ENCODE measurements around the gene UBE4B. TPM values are rescaled to one million over a fixed set of nuclear protein-coding genes. Genes with fewer than 3 reads are reported as not detected.
A peak's percentile ranks its signal among the peaks of the same experiment; 100 is the strongest.

The UBE4B gene
- total RNA-seq, 1 experiment from 2014 or later, result 44.7 TPM

DNA sequence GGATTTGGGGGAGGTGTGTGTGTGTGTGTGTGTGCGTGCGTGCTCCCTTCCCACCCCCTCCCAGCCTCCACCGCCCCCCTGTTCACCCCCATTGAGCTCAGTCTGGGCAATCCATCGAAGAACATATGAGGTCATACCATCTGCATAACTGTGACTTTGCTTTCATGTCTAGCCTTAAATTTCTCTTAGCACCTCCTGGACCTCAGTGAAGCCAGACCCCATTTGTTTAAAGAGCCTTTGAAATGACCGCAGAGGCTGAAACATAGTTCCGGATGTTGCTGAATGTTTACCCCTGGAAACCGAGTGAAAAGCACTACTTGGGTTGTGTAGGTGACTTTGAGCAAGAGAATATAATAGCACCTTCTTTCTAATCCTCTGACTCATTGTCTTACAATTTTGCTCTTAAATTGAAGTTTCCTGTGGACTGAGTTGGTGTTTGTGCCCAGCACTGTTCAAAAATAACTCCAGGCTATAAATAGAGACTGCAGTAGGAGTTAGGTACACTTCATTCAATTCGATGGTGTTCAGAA lies 75.4 kb downstream of the UBE4B start (continued):
- TF ChIP-seq, protein P1, sequence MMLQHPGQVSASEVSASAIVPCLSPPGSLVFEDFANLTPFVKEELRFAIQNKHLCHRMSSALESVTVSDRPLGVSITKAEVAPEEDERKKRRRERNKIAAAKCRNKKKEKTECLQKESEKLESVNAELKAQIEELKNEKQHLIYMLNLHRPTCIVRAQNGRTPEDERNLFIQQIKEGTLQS (IDR thresholded peaks at IDR 0.05), result no peak; the same call in 1 of the 2 replicates
- TF ChIP-seq POLR2AphosphoS5 (IDR thresholded peaks at IDR 0.05; ENCODE audit: low read depth, low read length), result peak; percentile 16; the same call in 1 of the 2 replicates

DNA sequence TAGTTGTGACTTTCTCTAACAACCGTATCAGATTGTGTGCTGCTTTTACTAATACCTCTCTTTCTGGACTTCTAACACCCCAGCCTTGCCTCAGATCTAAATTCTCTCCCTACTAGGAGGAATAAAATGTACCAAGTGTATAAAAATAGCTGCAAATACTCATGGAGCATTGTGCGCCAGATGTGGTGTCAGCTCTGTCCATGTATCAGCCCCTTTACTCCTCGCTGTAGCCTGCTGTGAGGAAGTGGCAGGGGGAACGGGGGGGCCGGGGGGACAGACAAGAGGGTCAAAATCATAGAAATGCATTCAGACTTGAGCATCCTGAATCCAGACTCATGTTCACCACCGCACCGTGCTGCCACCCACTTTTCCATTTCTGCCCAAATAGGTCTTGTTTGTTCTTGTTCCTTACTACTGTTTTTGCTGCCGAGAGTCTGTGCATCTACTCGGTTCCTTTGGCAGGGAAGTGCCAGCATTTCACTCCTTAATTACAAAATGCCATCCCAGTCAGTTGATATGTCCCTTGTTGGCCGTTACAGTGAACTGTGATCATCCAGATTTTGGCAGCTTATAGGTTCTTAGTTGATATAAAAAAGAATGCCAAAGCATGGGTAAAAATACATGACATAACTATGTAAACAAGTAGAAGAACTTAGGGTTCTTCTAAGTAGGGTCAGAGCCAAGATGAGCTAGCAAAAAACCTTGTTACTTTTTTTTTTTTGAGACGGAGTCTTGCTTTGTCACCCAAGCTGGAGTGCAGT lies 76.4 kb downstream of the UBE4B start:
- POLR2A ChIA-PET, result no interaction called here
- no TSS peak for BruUV-seq (replicated peaks)
- H4K20me1 ChIP-seq (ENCODE audit: insufficient read depth), result 0 out of 2 replicates have a peak, but pooled peaks cover 3% of the 10 kb centered on the region
- RAD21 ChIA-PET (ENCODE audit: low non-redundant PET in 1 of 2, low total read pairs in 2 of 2, uncharacterized antibody in 2 of 2, unreplicated experiment in 2 of 2), result no interaction called here
- no peaks in the 10 kb centered on the region for H3K9me3 ChIP-seq (ENCODE audit: control insufficient read depth in 1 of 2, insufficient read depth in 1 of 2, low read depth in 1 of 2, low read length in 2 of 2)
- TF ChIP-seq, protein P1 (IDR thresholded peaks at IDR 0.05), result no peak
- TF ChIP-seq CEBPB (IDR thresholded peaks at IDR 0.05; ENCODE audit: low read depth) (no peak), ELF1 (IDR thresholded peaks at IDR 0.05; ENCODE audit: borderline replicate concordance, low read depth) (no peak), MAX (IDR thresholded peaks at IDR 0.05) (no peak), ZNF274 (IDR thresholded peaks at IDR 0.05; ENCODE audit: low read depth, low read length) (no peak)
- no peaks in the 10 kb centered on the region for H3K9me2 ChIP-seq (ENCODE audit: insufficient read depth)
- H3K4me3 ChIP-seq (replicated peaks in 1 of 2; ENCODE audit: low read depth in 1 of 2, low read length in 2 of 2), result no peak overlapping the region; a peak in 1 of 4 replicates
- DNase-seq (ENCODE audit: low read depth, low spot score), result no peak
- no peak for ATAC-seq
- H2AFZ ChIP-seq (ENCODE audit: low read depth, low read length, poor library complexity, severe bottlenecking), result no peak overlapping the region
- peaks cover 23 to 31% of the 10 kb centered on the region in 2 experiments for H3K4me1 ChIP-seq (ENCODE audit: control insufficient read depth in 1 of 2, insufficient read depth in 2 of 2, low read length in 2 of 2)
- intact Hi-C loops (cut with micrococcal nuclease), result no loop called here
- peaks cover 6% of the 10 kb centered on the region; the same call in 1 of the 2 replicates for H3K79me2 ChIP-seq (ENCODE audit: insufficient read depth, low read length)
- H3K36me3 ChIP-seq (ENCODE audit: control insufficient read depth in 1 of 2, insufficient read depth in 2 of 2, low read length in 2 of 2), result peaks cover 15 to 26% of the 10 kb centered on the region in 2 experiments; a peak in 2 of 4 replicates
- peak overlapping the region; percentile 68 for H3K4me2 ChIP-seq (ENCODE audit: low read length)
- H3K27ac ChIP-seq (ENCODE audit: low read depth, low read length), result peak overlapping the region; percentile 27; the same call in 1 of the 2 replicates
- CTCF ChIA-PET, result no interaction called here
- H3K9ac ChIP-seq (ENCODE audit: low read length), result peak overlapping the region; percentile 28
- H3K27me3 ChIP-seq (ENCODE audit: insufficient read depth, low read length), result no peaks in the 10 kb centered on the region
